ENCODE measurements around the gene PACRG. TPM values are rescaled to one million over a fixed set of nuclear protein-coding genes. Genes with fewer than 3 reads are reported as not detected.

Gene PACRG
- total RNA-seq, 2 experiments from 2014 or later, result not detected

GRCh38 chr6:163183806-163184205, 456.0 kb downstream of the PACRG start:
- no peak for TF ChIP-seq EZH2phosphoT487 (IDR thresholded peaks at IDR 0.05; ENCODE audit: borderline replicate concordance, low read depth, low read length)
- TF ChIP-seq, protein P1, sequence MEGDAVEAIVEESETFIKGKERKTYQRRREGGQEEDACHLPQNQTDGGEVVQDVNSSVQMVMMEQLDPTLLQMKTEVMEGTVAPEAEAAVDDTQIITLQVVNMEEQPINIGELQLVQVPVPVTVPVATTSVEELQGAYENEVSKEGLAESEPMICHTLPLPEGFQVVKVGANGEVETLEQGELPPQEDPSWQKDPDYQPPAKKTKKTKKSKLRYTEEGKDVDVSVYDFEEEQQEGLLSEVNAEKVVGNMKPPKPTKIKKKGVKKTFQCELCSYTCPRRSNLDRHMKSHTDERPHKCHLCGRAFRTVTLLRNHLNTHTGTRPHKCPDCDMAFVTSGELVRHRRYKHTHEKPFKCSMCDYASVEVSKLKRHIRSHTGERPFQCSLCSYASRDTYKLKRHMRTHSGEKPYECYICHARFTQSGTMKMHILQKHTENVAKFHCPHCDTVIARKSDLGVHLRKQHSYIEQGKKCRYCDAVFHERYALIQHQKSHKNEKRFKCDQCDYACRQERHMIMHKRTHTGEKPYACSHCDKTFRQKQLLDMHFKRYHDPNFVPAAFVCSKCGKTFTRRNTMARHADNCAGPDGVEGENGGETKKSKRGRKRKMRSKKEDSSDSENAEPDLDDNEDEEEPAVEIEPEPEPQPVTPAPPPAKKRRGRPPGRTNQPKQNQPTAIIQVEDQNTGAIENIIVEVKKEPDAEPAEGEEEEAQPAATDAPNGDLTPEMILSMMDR (conservative IDR thresholded peaks at IDR 0.05; ENCODE audit: low read length), result no peak
- Histone ChIP-seq H2AFZ (ENCODE audit: low read length) (no peak overlapping the region), H3K9me3 (ENCODE audit: low read length) (no peaks in the 10 kb centered on the region), H3K9me2 (ENCODE audit: insufficient read depth, low read length) (no peaks in the 10 kb centered on the region), H3K4me2 (ENCODE audit: low read length) (no peak overlapping the region), H3K4me1 (ENCODE audit: insufficient read depth, low read length, poor library complexity, severe bottlenecking) (no peaks in the 10 kb centered on the region), H4K20me1 (ENCODE audit: insufficient read depth, low read length) (no peaks in the 10 kb centered on the region), H3K4me3 (ENCODE audit: low read depth, low read length, poor library complexity, severe bottlenecking) (no peak overlapping the region), H3K36me3 (ENCODE audit: insufficient read depth, low read length) (no peaks in the 10 kb centered on the region), H3K79me2 (ENCODE audit: insufficient read depth, low read depth, low read length) (no peaks in the 10 kb centered on the region), H3K27ac (ENCODE audit: low read depth, low read length, poor library complexity, severe bottlenecking) (no peak overlapping the region)
- BruUV-seq (replicated peaks), result no TSS peak
- POLR2A ChIA-PET, result interaction anchor here (0.5 to 1.0 kb wide), 2 partner anchors 15 to 92 kb away, joined by 3 to 4 read pairs; no protein-coding TSS in a partner anchor
- intact Hi-C loops (cut with micrococcal nuclease; ENCODE audit: unreplicated experiment), result no loop called here
- CTCF ChIA-PET (ENCODE audit: unreplicated experiment), result interaction anchor here (0.6 kb wide), 1 partner anchor 914 kb away, joined by 3 read pairs; no protein-coding TSS in a partner anchor
- no peak for DNase-seq (ENCODE audit: low spot score)

- CTCF ChIA-PET (ENCODE audit: unreplicated experiment), result no interaction called here
- no peak for TF ChIP-seq EZH2phosphoT487 (IDR thresholded peaks at IDR 0.05; ENCODE audit: borderline replicate concordance, low read depth, low read length)
- TF ChIP-seq, protein P1 (conservative IDR thresholded peaks at IDR 0.05; ENCODE audit: low read length), result no peak
- no peaks in the 10 kb centered on the region for H3K9me3 ChIP-seq (ENCODE audit: low read length)
Observed at GRCh38 chr6:163185744-163186143, 458.0 kb downstream of the PACRG start.

DNA sequence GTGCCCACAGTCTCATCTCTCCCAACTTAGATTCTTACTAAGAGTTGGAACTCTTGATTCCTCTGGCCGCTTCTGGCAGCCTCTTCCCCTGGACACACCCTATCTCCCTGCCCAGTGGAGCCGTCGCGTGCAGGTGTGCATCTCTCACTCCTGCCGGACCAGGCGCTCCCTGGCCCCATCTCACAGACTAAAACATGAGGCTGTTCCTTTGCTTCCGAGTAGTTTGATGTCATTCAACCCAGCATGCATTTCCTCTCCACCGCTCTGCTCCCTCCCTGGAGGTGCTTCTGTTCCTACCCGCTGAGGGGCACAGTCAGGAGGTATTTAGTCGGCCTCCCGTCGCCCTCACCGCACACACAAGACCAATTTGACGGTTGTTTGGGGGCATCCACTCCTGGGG, 458.8 kb downstream of the PACRG start:
- Histone ChIP-seq H3K4me1 (ENCODE audit: insufficient read depth, low read length, poor library complexity, severe bottlenecking) (no peaks in the 10 kb centered on the region), H3K27ac (ENCODE audit: low read depth, low read length, poor library complexity, severe bottlenecking) (no peak overlapping the region), H3K4me3 (ENCODE audit: low read depth, low read length, poor library complexity, severe bottlenecking) (no peak overlapping the region), H3K9me3 (ENCODE audit: low read length) (no peaks in the 10 kb centered on the region), H3K9me2 (ENCODE audit: insufficient read depth, low read length) (no peaks in the 10 kb centered on the region), H3K79me2 (ENCODE audit: insufficient read depth, low read depth, low read length) (no peaks in the 10 kb centered on the region), H3K4me2 (ENCODE audit: low read length) (no peak overlapping the region), H3K36me3 (ENCODE audit: insufficient read depth, low read length) (no peaks in the 10 kb centered on the region), H4K20me1 (ENCODE audit: insufficient read depth, low read length) (no peaks in the 10 kb centered on the region), H2AFZ (ENCODE audit: low read length) (no peak overlapping the region)
- no peak for DNase-seq (ENCODE audit: low spot score)
- BruUV-seq (replicated peaks), result no TSS peak
- TF ChIP-seq EZH2phosphoT487 (IDR thresholded peaks at IDR 0.05; ENCODE audit: borderline replicate concordance, low read depth, low read length), result no peak
- TF ChIP-seq, protein P1 (conservative IDR thresholded peaks at IDR 0.05; ENCODE audit: low read length), result no peak
- POLR2A ChIA-PET, result no interaction called here
- intact Hi-C loops (cut with micrococcal nuclease; ENCODE audit: unreplicated experiment), result no loop called here
- CTCF ChIA-PET (ENCODE audit: unreplicated experiment), result no interaction called here

More at GRCh38 chr6:163185744-163186143, 458.0 kb downstream of the PACRG start:
- Histone ChIP-seq H3K79me2 (ENCODE audit: insufficient read depth, low read depth, low read length) (no peaks in the 10 kb centered on the region), H4K20me1 (ENCODE audit: insufficient read depth, low read length) (no peaks in the 10 kb centered on the region), H2AFZ (ENCODE audit: low read length) (no peak overlapping the region), H3K4me3 (ENCODE audit: low read depth, low read length, poor library complexity, severe bottlenecking) (no peak overlapping the region), H3K4me2 (ENCODE audit: low read length) (no peak overlapping the region), H3K4me1 (ENCODE audit: insufficient read depth, low read length, poor library complexity, severe bottlenecking) (no peaks in the 10 kb centered on the region), H3K36me3 (ENCODE audit: insufficient read depth, low read length) (no peaks in the 10 kb centered on the region), H3K27ac (ENCODE audit: low read depth, low read length, poor library complexity, severe bottlenecking) (no peak overlapping the region), H3K9me2 (ENCODE audit: insufficient read depth, low read length) (no peaks in the 10 kb centered on the region)
- intact Hi-C loops (cut with micrococcal nuclease; ENCODE audit: unreplicated experiment), result no loop called here
- DNase-seq (ENCODE audit: low spot score), result no peak
- POLR2A ChIA-PET, result interaction anchor here (0.6 to 0.9 kb wide), 2 partner anchors 45 to 381 kb away, joined by 3 to 4 read pairs; no protein-coding TSS in a partner anchor
- no TSS peak for BruUV-seq (replicated peaks)

Measured in OCI-LY7 (cell line).